Measurements from ENCODE around the gene UBAC2.
"Not testable (repeated sequence)": the region's sequence is repeated elsewhere in the genome, so short reads cannot be mapped to it uniquely, and the experiment has no call there.

UBAC2 gene

DNA sequence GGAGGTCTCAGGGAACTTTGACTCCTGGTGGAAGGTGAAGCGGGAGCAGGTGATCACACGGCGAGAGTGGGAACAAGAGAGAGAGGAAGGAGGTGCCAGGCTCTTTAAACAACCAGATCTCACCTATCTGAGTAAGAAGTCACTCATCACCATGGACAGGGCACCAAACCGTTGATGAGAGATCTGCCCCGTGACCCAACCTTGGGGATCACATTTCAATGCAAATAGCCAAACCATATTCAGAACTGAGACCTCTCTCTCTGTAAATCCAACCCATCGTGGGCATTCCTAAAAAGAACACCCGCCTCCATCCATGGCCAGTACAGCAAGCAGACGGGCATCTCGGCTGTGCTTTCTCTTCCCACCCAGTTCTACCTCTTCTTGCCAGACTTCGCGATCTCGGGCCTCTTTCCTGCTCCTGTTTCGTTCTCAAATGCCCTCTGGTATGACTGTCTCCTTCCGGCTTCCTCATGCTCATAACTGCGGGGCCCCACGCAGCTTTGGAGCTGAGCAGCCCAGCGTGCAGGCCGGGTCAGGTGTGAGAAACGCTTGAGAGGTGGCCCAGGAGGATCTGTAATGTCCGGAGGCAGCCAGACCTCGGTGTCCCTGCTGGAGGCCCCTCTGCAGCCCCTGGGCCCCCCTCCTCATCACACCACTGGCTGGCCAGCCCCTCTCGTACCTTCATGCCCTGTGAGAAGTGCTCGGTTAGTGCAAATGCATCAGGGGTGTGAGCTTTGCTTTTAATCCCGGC, 203.5 kb downstream of the UBAC2 start:
- DNase-seq: no peak

DNA sequence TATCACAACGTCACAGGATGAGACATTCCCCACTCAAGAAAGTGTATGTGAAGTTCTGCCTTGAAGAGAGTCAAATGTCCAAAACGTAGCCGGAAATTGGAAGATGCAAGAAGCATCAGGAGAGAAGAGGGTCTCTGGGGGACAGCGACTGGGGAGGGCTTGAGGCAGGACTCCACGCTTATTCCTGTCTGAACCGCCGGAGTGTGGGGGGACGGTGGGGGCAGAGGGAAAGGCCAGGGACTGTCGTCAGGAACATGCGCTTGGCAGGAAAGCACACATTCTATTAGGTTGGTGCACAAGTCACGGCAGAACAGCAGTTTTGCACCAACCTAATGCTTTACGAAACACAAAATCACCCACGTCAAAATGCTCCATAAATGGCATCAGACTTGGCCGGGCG, 205.3 kb downstream of the UBAC2 start:
- no peak for DNase-seq

DNA sequence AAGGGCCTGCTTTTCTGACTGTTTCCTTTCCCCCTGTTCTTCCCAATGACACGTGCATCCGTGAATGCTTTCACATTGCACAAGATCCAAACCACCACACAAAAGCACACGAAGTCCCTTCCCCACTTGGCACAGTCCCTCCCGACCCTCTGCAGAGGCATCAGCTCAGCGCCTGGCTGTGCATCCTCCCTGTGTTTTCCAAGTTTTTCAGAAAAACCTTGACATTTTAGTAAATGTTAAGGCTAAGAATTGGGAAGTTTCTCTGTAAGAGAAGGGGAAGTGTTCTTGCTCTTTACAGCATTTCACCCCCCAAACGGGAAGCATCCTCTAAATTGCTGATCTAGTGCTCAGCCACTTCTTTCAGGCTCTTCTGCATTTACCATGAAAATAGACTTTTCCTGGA, 206.1 kb downstream of the UBAC2 start:
- no peak for DNase-seq

DNA sequence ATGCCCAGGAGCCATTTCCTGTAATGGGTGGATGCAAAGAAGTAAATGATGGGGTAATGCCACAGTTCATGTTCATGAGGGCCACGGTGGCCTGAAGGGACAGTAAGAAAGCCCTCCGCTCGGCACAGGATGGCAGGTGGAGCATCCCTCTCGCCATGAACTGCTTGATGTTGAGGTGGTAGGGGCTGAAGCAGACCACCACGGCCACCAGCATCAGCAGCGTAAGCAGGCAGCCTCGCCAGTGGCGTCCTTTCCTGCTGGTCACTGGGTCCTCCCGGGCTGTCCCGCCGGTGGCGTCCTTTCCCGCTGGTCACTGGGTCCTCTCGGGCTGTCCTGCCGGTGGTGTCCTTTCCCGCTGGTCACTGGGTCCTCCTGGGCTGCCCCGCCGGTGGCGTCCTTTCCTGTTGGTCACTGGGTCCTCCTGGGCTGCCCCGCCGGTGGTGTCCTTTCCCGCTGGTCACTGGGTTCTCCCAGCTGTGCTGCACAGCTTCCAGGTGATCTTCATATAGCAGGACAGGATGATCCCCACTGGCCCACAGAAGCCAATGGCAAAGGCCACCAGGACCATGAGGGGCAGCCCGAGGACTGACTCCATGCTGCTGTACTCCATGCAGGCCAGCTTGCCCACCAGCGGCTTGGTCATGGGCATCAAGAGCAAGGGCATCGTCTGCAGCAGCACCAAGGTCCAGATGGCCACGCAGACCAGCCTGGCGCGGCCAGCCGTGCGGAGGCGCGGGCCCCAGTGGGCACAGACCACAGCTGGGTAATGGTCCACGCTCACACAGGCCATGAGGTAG, 207.4 kb downstream of the UBAC2 start:
- DNase-seq: no peak

DNA sequence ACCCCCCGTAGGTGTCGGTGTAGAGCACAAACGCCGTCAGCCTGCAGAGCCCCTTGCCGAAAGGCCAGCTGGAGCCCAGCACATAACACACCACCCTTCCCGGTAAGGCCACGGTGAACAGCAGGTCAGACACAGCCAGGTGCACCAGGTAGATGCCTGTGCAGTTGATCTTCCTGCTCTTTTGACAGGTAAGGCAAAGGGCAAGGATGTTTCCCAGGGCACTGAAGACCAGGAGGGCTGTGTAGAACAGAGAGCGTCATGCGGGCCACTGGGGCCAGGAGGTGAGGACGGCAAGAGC, 208.0 kb downstream of the UBAC2 start:
- DNase-seq: no peak

DNA sequence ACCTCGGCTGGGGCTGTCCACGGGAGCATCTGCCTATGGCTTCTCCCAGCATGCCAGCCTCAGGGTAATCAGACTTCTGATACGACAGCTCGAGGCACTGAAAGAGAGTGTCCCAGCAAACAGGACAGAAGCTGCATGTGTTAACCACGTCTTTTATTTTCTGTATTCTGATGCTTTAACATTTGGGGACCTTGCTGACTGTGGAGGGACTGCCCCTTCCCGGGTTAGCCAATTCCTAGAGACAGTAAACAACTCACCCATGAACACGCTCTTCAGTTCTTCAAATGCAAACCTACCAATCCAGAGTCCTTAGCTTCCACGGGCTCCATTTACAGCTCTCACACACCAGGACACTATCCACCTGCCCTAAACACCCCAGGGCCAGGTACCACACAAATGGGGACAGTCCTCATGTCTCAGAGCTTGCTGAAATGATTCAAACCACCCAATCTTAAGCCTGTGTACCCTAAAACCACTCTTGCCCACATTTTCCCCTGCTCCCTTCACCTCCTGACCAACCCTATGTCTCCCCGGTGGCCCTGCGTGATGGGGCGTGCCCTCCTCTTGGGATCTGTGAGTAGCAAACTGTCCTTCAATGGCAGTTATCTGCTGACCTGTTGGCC, 208.9 kb downstream of the UBAC2 start:
- not testable (repeated sequence) for DNase-seq

DNA sequence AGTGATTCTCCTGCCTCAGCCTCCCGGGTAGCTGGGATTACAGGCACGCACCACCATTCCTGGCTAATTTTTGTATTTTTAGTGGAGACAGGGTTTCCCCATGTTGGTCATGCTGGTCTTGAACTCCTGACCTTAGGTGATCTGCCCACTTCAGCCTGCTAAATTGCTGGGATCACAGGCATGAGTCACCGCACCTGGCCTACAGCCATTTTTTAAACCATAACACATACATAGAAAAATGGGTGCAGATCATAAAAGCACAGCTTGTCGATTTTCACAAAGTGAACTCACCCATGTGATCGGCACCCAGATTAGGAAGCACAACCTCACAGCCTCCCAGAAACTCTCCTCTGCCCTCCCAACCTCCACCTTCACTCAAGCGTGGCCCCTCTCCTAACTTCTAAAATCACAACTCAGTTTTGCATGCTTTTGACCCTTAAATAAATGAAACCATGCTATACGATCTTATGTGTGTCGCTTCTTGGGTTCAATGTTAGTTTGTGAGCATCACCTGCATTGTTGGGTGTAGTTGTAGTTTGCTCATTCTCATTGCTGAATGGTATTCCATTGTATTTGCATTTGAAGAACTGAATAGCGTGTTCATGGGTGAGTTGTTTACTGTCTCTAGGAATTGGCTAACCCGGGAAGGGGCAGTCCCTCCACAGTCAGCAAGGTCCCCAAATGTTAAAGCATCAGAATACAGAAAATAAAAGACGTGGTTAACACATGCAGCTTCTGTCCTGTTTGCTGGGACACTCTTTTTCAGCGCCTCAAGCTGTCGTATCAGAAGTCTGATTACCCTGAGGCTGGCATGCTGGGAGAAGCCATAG, 210.2 kb downstream of the UBAC2 start:
- not testable (repeated sequence) for DNase-seq

DNA sequence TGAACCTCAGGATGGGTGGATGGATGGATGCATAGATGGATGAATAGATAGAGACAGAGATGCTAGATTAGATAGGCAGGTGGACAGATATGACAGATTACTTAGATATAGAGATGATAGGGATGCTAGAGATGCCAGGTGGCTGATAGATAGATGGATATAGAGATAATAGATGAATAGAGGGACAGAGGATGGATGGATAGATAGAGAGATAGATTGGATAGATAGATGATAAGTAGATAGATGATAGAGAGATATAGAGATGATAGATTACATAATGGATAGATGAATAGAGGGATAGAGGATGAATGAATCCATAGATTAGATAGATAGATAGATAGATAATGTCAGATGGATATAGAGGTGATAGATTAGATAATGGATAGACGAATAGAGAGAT, 212.2 kb downstream of the UBAC2 start:
- no peak for DNase-seq

DNA sequence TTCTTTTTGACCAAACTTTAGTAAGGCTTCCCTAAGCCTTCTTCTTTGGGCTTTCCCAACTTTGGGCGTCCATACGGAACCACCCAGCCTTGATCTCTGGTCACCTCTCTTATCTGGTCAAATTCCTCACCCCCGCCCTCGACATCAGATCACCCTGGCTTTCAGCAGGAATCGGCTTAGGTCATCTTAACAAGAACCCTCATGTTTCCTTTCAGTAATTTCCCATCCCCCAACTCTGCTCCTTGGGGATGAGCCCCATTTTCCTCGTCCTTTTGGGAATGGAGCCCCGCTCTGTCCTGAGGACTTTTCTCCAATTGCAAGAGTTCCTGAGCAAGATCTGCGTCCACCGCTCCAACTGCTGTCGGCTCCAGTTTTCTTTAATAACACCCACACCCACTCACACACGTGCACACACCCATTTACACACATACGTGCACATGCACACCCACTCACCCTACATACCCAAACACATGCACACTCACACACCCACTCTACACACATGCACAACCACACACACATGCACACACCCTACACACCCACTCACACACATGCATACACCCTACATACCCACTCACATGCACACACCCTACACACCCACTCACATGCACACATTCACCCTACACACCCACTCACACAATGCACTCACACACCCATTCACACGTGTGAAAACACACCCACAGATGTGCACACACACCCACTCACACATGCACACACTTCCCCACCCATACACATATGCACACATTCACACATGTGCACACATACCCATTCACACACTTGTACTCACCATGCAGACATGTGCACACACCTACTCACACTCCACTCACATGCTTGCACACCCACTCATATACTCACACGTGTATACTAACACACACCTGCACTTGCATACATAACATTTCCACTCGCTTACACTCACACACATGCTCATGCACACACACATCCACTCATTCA, 213.7 kb downstream of the UBAC2 start:
- DNase-seq: no peak

DNA sequence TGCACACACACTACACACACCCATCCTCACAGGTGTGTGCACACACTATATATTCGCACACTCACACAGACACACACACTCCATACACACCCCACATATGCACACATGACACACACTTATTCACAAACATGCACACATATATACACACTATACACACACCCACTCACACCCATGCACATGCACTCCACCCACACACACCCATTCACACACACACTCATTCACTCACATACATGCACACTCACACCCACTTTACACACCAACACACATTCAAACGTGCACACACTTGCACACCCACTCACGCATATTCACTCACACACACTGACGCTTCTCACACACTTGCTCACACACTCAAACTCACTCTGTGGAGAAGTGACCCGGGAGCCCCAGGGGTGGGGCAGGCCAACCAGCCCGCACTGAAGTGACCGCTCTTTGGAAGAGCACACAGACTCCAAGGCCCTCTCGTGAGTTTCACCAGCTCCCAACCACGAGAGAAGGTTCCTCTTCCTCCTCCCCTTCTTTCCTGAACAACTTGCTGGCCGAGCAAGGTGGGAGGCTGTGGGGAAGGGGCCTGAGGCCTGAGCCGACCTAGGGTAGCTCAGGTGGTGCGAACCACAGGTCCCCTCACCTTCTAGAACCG, 214.5 kb downstream of the UBAC2 start:
- DNase-seq: no peak

DNA sequence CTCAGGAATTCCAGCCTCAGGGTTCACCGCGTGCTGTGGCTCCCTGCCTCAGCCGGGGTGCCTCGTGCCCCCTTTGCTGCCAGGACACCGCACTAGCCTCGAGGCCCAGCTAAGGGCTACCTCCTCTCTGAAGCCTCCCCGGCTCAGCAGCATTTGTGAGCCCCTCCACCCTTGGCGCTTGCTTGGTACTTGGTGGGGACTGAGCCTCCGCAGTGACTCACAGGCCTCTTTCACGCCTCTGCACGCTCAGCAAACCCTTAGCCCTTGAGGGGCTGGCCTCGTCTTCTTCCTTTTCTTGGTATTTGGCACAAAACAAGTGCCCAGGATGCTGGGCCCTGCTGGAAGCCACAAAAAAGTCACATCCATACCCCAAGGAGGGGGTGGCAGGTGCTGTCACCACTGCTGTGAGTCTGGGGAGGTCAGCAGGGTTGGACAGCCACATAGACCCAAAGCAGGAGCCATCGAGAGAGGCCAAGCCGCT, 215.2 kb downstream of the UBAC2 start:
- DNase-seq: no peak

DNA sequence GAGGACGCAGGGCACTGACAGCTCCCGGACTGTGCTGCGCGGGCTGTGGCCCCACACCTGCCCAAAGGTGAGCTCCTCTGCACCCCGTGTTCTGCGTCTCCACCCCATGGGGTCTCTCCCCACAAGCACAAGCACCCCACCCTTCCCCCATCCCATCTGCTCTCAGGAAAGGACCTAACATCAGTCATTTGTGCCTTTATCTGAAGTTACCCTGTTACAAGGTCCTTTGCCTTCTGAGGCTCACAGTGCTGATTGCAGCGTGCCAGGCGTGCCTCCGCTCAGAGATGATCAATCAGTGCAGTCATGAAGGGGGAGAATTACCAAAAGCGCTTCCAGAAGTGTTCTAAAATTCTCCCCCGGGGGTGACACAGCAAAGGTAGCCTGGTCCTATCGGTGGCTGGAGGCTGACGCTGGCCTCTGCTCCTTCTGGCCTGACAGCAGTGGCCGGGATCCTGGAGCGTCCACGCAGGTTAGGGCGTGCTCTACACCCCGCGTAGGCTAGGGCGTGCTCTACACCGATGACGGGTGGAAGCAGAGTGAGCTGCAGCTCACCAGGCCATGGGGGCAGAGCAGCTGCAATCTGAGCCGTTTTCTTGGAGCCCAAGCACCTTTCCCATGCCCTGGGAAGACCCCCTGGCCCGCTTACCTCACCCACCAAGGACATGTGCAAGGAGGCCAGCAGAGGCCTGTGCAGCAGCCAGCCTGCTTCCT, 215.9 kb downstream of the UBAC2 start:
- DNase-seq: no peak

DNA sequence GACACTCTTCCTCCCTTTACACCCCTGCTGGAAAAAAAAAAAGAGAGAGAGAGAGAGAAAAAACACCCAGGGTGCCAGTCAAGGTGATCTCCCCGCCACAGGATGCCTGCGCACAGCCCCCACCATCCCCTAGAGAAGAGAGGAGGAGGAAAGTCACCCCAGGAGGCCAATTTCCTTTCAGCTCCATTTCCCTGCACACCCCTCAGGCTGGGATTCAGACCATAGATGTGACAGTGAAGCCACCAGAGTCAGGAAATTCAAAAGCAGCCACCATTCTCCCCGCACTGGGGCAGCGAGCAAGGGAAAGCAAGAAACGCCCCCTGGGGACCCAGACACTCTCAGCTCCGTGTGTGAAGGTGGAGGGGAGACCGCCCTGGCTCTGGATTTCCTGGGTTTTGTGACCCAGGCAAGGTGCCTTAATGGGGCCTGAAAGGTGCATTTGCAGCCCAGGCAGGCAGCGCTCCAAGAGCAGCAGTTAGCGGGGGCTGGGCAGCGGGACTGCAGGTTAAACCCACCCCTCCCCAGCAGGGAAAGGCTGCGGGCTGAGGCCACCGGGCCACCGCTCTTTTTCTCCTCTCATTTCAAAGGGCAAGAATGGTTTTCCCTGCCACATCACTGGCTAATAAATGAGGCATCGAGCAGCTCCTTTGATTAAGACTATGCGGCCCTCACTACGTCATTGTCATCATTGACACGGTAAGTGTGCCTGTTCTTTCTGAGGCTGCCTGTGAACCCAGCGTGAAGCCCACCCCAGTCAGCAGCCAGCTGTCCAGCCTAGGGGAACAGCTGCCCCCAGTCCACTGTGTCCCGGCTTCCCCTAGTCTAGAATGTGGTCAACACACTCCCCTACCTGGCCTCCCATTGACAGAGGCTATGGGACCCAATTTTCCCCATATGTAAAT, 216.8 kb downstream of the UBAC2 start:
- no peak for DNase-seq

DNA sequence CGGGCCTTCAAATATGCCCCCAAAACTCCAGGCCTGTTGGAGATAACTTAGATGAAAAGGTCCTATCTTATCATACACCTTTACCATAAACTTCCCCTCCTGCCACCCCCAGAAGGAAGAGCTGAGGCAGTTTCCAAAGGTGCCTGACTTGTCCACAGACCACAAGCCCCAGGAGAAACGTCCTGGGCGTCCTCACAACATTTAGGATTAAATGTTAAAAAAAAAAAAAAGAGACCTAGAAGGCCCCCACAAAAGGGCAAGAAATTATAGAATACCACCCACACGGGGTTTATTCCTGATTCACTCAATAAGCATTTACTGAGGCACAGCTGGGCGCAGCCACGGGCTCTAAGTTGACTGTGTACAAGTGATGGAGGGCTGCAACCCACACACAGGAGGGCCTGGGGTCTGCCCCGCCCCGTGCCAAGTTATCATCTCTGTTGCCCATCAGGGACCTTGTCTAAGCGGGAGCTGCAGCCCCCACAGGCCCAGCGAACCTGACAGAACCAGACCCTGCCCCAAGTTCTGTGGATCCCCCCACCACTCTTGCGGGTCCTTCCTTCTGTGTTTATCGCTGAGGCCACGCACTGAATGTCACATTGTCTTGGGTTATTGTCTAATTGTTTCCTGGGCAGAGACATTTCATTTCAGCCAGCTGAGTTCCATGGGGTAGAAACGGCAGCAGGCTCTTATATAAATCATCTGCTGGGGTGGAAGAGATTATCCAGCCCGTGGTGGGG, 217.6 kb downstream of the UBAC2 start:
- no peak for DNase-seq

DNA sequence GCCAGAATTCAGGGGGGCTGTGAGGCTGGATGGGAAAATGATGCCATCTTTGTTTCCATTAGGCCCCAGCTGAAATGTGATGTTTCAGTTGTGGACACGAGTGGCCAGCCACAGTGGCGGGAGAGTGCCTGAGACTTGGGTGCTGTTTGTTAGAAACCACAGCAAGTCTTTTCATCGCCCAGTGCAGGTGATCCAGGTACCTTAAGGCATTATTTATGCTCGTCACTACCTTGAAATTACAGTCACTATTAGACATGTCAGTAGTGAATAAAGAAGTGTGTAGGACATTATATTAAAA, 218.1 kb downstream of the UBAC2 start:
- DNase-seq: no peak

DNA sequence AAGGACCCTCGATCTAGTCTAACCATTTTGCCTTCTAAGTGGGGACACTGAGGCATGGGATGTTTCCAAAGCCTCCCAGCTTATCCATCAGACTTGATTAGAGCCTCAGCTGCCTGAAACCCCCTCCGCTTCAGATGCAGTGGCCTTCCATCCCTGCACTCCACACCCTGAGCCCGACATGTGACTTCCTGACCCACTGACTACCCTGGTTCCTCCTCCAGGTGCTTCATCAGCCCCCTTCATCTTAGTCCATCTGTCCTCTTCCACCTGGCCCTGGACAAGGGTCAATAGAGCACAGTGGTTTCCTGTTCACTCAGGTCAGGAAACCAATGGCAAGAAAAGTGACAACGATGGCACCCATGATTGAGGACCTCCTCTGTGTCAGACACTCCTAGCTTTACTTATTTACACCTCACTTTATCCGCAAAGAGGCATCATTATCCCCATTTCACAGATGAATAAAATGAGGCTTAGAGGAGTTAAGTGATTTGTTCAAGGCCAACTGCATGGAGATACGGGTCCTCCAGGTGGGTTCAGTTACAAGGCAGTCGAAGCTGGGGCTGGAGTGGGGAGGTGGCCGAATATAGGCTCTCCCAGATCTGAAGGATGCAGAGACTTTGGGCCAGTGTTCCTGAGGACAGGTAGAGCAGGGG, 219.1 kb downstream of the UBAC2 start:
- DNase-seq: no peak

DNA sequence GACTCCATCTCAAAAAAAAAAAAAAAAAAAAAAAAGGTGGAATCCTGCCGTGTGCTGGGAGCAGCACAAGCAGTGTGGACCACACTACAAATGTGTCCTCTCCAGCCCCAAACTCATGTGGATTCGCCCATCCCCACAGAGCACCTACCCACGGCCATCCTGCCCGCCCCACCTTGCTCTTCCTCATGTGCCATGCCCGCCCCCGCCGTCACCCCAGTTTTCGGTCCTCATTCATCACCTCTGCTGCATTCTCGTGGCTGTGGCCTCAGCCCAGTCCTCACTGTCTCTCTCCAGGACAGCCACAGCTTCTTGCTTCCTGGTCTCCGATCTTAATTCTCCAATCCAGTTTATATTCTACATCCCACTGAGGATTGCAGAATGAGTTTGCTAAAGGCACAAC, 220.6 kb downstream of the UBAC2 start:
- no peak for DNase-seq

DNA sequence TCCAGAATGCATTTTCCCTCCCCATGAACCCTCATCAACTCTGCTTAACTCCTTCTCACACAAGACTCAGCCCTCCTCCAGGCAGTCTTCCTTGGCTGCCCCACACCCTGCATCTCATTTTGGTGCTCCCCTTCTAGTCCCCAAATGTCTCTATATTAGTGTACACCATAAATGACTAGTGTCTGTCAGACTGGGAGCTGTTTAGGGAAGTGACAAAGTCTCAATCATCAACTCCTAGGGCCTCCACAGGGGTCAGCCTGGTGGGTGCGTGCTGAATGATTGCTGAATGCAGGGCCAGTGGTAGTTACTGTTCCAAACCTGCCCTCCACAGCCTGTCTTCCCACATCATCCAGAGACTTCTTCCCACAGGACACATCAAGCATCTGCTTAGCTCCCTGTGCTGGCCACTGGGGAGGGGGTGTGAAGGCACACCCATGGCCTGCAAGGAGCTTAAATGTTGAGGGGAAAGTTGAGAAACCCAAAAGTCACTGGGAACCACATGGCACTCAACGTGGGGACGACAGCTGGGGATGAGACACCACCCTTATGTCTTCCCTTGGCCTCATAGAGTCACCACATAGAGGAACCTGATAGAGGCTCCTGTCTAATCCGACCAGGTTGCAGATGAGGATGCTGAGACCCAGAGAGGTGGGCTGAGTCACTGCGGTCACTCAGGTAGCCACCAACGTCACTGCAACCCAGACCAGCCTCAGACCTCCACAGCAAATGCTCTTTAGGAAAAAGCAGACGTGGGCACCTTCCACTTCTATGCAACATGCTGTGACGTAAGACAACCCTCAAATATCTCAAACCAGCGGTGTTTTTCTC, 221.3 kb downstream of the UBAC2 start:
- DNase-seq: no peak
